Esophagus (tissue), 2 donors: Measurements from ENCODE around the gene PRPH. TPM values are rescaled to one million over a fixed set of nuclear protein-coding genes. Genes with fewer than 3 reads are reported as not detected.
"Not testable (repeated sequence)": the region's sequence is repeated elsewhere in the genome, so short reads cannot be mapped to it uniquely, and the experiment has no call there.

ENCODE experiments used
- H3K27ac ChIP-seq, 2 donors: one replicate each; pipeline ENCODE4 v1.5.1; 2013; ENCODE audit warnings: low read depth in 2 of 2, mild to moderate bottlenecking in 2 of 2, inconsistent platforms in 1 of 2, low read length in 1 of 2, moderate library complexity in 1 of 2
- H3K27me3 ChIP-seq, 2 donors: one replicate each; pipeline ENCODE4 v1.6.1; 2013; ENCODE audit warnings: low read length in 2 of 2, control low read depth in 1 of 2, mild to moderate bottlenecking in 1 of 2; ENCODE audit not compliant: insufficient read depth in 2 of 2, control insufficient read depth in 1 of 2
- H3K36me3 ChIP-seq, 2 donors: one replicate each; pipeline ENCODE4 v1.6.1; 2013; ENCODE audit warnings: low read length in 1 of 2; ENCODE audit not compliant: control insufficient read depth in 2 of 2, insufficient read depth in 2 of 2
- H3K4me1 ChIP-seq, 2 donors: one replicate each; pipeline ENCODE4 v1.6.1; 2013; ENCODE audit warnings: low read length in 1 of 2; ENCODE audit not compliant: control insufficient read depth in 2 of 2, insufficient read depth in 2 of 2
- H3K4me3 ChIP-seq, 2 donors: one replicate each; pipeline ENCODE4 v1.5.1; 2013; ENCODE audit warnings: low read length in 2 of 2, mild to moderate bottlenecking in 2 of 2, low read depth in 1 of 2, moderate library complexity in 1 of 2
- H3K9me3 ChIP-seq, 2 donors: one replicate each; pipeline ENCODE4 v1.6.1; 2013; ENCODE audit warnings: mild to moderate bottlenecking in 2 of 2, low read depth in 1 of 2, low read length in 1 of 2, moderate library complexity in 1 of 2; ENCODE audit not compliant: control insufficient read depth in 2 of 2, insufficient read depth in 1 of 2
- WGBS, 2 donors: extraction: QIAGEN DNeasy Blood & Tissue Kit; methylation state at CpG; one replicate each; pipeline ENCODE4 v1.1.7; 2013; 5-methylcytosine and 5-hydroxymethylcytosine counted together
- polyA plus RNA-seq, 2 donors: library from polyadenylated mRNA; stranded (reverse); fragments of 200-250 nt; gene quantifications; one replicate each; pipeline ENCODE4 v1.2.3, GENCODE V29; 2013
- donor health status: healthy with polysubstance abuse.
- donor health status: Bipolar disorder and iron deficiency.

Gene PRPH
- polyA plus RNA-seq, 2 donors: 0.28 to 0.45 TPM

GRCh38 chr12:49330631-49331379, 35.9 kb downstream of the PRPH start:
- no peaks in the 10 kb centered on the region for H3K9me3 ChIP-seq
- 68 to 71% methylated on average over 14 of the region's 14 CpGs for WGBS, 2 donors
- no peak overlapping the region for H3K27ac ChIP-seq
- no peaks in the 10 kb centered on the region for H3K27me3 ChIP-seq
- H3K4me3 ChIP-seq: no peak overlapping the region
- H3K4me1 ChIP-seq: peaks cover 0 to 2% of the 10 kb centered on the region in 2 donors
- no peaks in the 10 kb centered on the region for H3K36me3 ChIP-seq

- no peak overlapping the region for H3K4me3 ChIP-seq
- WGBS, 2 donors: 47 to 55% methylated on average over 11 of the region's 11 CpGs
- no peaks in the 10 kb centered on the region for H3K36me3 ChIP-seq
- no peaks in the 10 kb centered on the region for H3K9me3 ChIP-seq
- H3K27me3 ChIP-seq: peaks cover 0 to 7% of the 10 kb centered on the region in 2 donors
- H3K27ac ChIP-seq: no peak overlapping the region
- H3K4me1 ChIP-seq: peaks cover 0 to 2% of the 10 kb centered on the region in 2 donors
These were observed 36.7 kb downstream of the PRPH start for GRCh38 chr12:49331380-49332222.

DNA sequence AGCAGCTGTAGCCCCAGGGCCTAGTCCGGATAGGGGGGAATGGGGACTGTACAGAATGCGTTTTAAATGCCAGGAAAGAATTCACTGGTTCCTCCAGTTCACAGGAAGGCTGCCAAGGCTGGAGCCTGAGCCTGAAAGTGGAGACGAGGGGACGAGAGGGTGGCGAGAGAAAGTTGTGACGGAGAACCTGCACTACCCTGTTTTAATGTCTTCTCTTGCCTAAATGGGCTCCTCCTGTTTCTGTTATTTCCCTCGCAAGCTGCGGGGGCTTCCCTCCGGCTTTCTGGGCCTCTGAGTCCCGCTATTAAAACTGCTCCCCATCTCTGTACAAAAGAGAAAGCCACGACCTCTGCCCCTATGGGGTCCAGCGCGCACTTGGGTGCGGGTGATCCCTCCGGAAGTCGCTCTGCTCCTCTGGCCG, 37.5 kb downstream of the PRPH start:
- H3K27ac ChIP-seq: no peak overlapping the region
- 64 to 73% methylated on average over 17 of the region's 17 CpGs for WGBS, 2 donors
- no peak overlapping the region for H3K4me3 ChIP-seq
- H3K36me3 ChIP-seq: no peaks in the 10 kb centered on the region
- H3K4me1 ChIP-seq: peaks cover 0 to 2% of the 10 kb centered on the region in 2 donors
- H3K27me3 ChIP-seq: peaks cover 0 to 9% of the 10 kb centered on the region in 2 donors
- H3K9me3 ChIP-seq: no peaks in the 10 kb centered on the region

- 22 to 40% methylated on average over 30 to 40 of the region's 40 CpGs for WGBS, 2 donors
- Histone ChIP-seq H3K27me3 (peaks cover 0 to 9% of the 10 kb centered on the region in 2 donors), H3K36me3 (no peaks in the 10 kb centered on the region), H3K4me1 (peaks cover 0 to 2% of the 10 kb centered on the region in 2 donors), H3K9me3 (no peaks in the 10 kb centered on the region), H3K4me3 (peak overlapping the region; percentile 17 to 18), H3K27ac (no peak overlapping the region)
These were observed 38.0 kb downstream of the PRPH start for GRCh38 chr12:49332891-49333371.

DNA sequence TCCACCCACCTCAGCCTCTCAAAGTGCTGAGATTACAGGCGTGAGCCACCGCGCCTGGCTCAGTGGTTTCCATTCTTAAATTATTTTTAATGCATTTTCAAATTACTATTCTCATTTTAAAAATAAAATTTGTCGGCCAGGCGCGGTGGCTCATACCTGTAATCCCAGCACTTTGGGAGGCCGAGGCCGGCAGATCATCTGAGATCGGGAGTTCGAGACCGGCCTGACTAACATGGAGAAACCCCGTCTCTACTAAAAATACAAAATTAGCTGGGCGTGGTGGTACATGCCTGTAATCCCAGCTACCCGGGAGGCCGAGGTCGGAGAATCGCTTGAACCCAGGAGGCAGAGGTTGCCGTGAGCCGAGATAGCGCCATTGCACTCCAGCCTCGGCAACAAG, 38.8 kb downstream of the PRPH start:
- H3K4me3 ChIP-seq, H3K27ac ChIP-seq, H3K27me3 ChIP-seq, H3K4me1 ChIP-seq, H3K36me3 ChIP-seq, H3K9me3 ChIP-seq: not testable (repeated sequence)
- 55 to 59% methylated on average over 21 of the region's 21 CpGs for WGBS, 2 donors

- Histone ChIP-seq H3K27me3 (peaks cover 0 to 9% of the 10 kb centered on the region in 2 donors), H3K9me3 (no peaks in the 10 kb centered on the region)
- WGBS, 2 donors: 58 to 65% methylated on average over 19 of the region's 19 CpGs
These were observed 39.3 kb downstream of the PRPH start for GRCh38 chr12:49334226-49334625.

DNA sequence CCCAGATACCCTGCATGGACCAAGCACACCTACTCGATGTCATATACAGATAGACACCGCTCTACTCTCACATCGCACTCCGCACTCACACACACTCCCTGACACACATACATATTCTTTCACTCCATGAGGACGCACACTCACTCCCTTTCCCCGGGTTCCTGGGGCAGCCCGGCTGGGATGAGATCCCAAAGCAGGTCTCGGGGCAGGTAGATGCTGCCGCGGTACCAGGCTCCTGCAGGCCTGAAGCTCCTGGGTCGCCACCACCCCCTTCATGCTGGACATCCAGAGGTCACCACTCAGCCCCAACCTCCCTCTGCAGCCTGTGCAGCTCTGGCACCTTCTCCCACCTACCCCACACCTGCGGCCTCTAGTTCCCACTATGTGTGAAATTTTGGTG, 39.7 kb downstream of the PRPH start:
- Histone ChIP-seq H3K4me3 (no peak overlapping the region), H3K36me3 (no peaks in the 10 kb centered on the region), H3K9me3 (no peaks in the 10 kb centered on the region), H3K27ac (no peak overlapping the region), H3K27me3 (peaks cover 0 to 9% of the 10 kb centered on the region in 2 donors), H3K4me1 (peaks cover 0 to 2% of the 10 kb centered on the region in 2 donors)
- WGBS, 2 donors: 70% methylated on average over 12 of the region's 12 CpGs

More at GRCh38 chr12:49334226-49334625, 39.3 kb downstream of the PRPH start:
- no peaks in the 10 kb centered on the region for H3K36me3 ChIP-seq
- H3K27ac ChIP-seq: no peak overlapping the region
- no peak overlapping the region for H3K4me3 ChIP-seq
- peaks cover 0 to 2% of the 10 kb centered on the region in 2 donors for H3K4me1 ChIP-seq

- 68 to 69% methylated on average over 16 of the region's 16 CpGs for WGBS, 2 donors
- H3K4me1 ChIP-seq: peaks cover 0 to 2% of the 10 kb centered on the region in 2 donors
- no peak overlapping the region for H3K27ac ChIP-seq
- no peaks in the 10 kb centered on the region for H3K36me3 ChIP-seq
- H3K27me3 ChIP-seq: peaks cover 0 to 9% of the 10 kb centered on the region in 2 donors
- H3K4me3 ChIP-seq: no peak overlapping the region
- H3K9me3 ChIP-seq: no peaks in the 10 kb centered on the region
These were observed 40.4 kb downstream of the PRPH start for GRCh38 chr12:49335118-49335954.
